GM18907 (cell line): Measurements from ENCODE around the gene GLI1.
A peak's percentile ranks its signal among the peaks of the same experiment; 100 is the strongest.
"Not testable (repeated sequence)": the region's sequence is repeated elsewhere in the genome, so short reads cannot be mapped to it uniquely, and the experiment has no call there.

ENCODE experiments used
- ATAC-seq: cut with Tn5 transposase; IDR thresholded peaks from one replicate; pipeline ENCODE4 v1.9.1; 2021; ENCODE audit warnings: mild to moderate bottlenecking, moderate library complexity; ENCODE audit not compliant: unreplicated experiment

Gene GLI1

DNA sequence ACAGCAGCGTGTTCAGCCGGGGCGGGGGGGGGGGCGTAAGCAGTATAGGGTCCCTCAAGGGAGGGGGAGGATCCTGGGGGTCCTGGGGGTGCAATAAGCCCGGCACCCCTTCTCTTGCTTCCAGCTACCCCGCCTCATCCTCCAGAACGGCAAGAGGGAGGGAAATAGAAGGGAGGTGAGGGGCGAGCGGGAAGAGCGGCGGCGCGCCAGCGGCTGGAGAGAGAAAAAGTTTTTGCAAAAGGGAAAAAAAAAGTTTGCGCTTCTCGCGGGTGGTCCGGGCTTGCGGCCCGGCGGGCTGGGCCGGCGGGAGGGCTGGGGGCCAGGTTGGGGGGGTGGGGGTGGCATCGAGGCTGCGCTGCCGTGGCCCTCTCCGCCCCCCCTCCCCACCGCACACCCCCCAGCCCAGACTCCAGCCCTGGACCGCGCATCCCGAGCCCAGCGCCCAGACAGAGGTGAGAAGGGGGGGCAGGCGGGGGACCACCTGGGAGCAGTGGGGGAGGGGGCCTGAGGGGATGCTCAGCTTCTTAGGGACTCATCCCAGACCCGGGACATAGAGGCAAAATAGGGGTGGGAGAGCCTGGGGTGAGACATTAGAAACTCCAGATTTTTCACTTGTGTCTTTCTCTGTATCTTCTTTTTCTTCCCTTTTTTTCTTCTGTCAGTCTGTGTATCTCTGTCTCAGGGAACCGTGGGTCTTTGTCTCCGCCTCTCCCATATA lies at the start of gene GLI1:
Gene GLI1 (plus strand): TSS at position 36 of the 718 bp plus-strand sequence. CDS start 3,907 bp downstream, outside the sequence.
- no peak for ATAC-seq

GRCh38 chr12:57410534-57410933 lies 49.1 kb upstream of the GLI1 start:
- no peak for ATAC-seq

DNA sequence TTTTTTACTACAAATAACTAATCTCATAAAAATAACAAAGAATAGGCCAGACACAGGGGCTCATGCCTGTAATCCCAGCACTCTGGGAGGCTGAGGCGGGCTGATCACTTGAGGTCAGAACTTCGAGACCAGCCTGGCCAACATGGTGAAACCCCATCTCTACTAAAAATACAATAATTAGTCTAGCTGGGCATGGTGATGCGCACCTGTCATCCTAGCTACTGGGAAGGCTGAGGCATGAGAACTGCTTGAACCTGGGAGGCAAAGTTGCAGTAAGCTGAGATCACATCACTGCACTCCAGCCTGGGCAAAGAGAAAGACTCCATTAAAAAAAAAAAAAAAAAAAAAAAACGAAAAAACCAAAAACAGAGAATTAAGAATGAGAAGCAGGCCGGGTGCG lies 45.4 kb upstream of the GLI1 start:
- not testable (repeated sequence) for ATAC-seq

GRCh38 chr12:57415088-57415487 lies 44.5 kb upstream of the GLI1 start:
- no peak for ATAC-seq

DNA sequence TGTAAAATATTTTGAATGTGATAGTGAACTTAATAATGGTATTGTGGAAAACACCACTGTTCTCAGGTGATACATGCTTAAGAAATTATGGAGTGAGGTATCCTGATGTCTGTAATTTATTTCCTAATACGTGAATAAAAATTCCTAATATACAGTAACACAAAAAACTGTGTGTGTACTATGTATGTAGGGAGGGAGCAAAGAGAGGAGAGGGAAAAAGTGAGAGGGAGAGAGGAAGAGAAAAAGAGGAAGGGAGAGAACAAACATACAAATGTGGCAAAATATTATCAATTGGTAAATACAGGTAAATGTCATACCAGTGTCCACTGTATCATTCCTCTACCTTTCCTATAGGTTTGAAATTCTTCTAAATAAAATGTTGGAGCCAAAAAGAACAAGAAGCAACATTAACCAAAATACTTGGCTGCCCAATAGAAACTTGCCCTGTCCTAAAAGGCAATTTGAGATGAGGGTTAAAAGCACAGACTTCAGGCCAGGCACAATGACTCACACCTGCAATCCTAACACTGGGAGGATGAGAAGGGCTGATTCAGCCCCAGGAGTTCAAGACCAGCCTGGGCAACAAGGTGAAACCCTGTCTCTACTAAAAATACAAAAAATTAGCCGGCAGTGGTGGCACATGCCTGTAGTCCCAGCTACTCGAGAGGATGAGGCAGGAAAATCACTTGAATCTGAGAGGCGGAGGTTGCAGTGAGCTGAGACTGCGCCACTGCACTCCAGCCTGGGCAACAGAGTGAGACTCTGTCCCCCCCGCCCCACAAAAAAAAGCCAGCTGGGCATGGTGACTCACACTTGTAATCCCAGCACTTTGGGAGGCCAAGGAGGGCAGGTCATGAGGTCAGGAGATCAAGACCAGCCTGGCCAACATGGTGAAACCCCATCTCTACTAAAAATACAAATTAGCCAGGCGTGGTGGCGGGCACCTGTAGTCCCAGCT lies 43.3 kb upstream of the GLI1 start:
- no peak for ATAC-seq

DNA sequence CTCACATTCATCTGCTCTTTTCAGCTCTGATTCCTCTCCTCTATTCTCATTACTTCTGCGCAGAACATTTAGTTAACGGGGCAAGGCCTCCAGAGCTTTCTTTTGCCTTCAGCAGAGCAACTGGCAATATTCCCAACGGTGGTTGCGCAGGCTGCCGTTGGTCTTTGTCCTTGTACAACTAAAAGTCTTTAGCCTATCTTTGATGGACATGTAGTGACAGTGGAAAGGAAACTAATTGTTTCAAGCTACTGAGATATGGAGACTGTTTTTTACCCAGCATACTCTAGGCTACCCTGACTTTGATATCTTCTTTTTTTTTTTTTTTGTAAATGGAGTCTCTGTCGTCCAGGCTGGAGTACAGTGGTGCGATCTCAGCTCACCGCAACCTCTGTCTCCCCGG lies 41.3 kb upstream of the GLI1 start:
- ATAC-seq, result no peak

DNA sequence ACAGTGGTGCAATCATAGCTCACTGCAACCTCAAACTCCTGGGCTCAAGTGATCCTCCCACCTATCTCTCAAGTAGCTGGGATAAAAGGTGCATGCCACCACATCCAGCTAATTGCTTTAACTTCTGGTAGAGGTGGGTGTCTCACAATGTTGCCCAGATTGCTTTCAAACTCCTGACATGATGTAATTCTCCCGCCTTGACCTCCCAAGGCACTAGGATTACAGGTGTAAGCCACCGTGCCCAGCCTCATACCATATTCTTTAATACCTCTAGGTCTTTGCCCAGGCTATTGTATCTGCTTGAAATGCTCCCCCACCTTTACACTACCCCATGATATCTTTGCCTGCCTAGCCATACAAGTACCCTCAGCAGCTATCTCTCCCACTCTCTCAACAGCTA lies 40.1 kb upstream of the GLI1 start:
- no peak for ATAC-seq

DNA sequence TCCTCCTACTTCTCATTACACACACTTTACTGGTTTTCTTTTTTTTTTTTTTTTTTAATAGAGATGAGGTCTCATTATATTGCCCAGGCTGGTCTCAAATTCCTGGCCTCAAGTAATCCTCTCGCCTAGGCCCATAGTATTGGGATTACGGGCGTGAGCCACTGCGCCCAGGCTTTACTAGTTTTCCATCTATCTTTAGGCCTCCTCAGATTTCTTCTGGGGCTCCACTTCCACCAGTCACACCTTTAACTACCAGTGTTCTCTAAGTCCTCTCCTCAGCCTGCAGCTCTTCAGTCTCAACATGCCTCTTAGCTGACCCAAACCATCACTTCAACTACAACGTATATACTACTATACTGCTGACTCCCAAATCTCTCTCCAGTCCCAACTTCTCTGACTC lies 39.1 kb upstream of the GLI1 start:
- ATAC-seq, result no peak

- ATAC-seq, result not testable (repeated sequence)
These were observed 32.6 kb upstream of the GLI1 start for GRCh38 chr12:57426948-57427347.

- no peak for ATAC-seq
These were observed 30.6 kb upstream of the GLI1 start for GRCh38 chr12:57428965-57429364.

DNA sequence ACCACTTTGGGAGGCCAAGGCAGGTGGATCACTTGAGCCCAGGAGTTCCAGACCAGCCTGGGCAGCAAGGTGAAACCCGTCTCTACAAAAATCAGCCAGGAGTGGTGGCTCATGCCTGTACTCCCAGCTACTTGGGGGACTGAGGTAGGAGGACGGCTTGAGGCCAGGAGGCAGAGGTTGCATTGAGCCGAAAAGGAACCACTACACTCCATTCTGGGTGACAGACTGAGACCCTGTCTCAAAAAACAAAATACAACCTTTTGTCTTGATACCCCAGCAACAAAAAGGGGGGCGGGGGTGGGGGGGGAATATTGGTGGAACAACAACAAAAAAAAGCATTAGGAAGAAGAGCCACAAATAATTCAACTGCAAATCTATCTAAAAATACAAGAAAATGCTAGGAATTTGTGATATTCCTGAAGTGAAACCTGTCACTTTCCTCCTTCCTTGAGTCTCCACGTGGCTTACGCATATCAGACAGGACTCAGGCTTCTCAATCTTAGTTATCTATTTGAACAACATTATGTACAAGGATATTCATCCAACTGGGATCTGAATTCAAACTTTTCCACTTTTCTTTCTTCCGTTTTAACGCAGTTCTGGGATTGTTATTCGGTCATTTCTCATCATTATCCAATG lies 30.0 kb upstream of the GLI1 start:
- no peak for ATAC-seq

DNA sequence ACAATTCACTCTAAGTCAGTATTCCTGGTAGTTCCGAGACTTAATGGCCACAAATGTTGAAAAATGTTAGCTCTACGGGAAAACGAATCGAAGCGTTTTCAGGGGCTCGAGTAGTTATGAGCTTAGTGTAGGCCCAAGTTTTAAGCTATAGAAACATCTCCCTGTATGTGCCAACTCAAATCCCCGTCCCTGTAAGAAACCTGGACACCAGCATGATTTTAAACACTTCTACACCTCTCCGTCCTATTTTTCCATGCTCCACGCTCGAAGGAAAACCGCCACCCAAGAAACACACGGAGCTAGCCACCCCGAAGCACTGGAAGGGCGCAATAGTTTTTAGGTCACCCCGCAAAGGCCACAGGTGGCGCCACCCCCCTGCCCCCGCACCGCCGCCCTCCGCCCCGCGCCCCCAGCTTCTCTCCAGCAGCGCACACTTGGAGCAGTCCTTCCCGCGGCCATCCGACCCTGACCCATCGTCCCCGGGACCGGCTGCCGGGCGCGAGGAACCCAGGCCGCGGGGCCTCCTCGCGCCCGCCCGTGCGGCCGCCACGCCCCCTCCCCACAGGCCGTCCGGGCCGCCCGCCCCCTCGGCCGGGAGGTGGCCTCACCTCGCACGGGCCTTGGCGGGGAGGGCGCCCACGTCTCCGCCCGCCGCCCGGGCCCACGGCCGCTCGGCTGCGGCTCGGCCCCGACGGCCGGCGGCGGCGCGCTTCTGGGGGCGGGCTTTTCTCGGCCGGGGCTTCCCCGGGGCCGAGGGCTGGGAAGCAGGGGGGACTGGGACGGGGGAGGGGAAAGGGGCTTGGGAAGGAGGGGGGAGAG lies 29.3 kb upstream of the GLI1 start:
- peak; percentile 45 for ATAC-seq

DNA sequence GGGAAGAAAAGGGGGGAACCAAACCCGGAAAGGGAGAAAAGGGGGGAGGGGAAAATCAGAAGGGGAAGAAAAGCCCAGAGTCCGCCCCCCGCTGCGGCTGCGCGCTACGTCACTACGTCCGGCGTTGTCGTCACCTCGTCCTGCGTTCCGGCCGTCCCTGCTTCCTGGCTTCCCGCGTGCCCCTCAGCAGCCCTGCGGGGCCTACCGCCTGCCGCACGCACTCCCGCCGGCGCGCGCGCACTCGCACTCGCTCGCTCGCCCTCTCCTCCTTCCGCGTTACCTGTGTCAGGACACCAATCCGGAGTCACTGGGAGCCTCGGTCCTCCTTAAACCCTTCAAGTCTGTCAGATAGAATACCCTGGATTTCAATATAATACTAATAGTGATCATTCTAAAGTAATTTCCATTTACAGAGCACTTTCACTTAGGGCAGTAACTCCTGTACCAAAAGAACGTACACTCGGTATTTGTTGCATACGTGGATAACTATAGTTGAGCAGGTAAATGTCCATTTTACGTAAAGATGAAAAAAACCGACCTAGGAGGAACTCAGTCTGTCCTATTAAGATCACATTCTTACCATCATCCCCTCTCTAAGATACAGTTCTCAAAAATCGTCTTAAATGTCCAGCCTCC lies 28.5 kb upstream of the GLI1 start, which contains the start of gene R3HDM2:
Gene R3HDM2 (minus strand): TSS at position 113 of the 636 bp plus-strand sequence. CDS start 120,615 bp downstream, outside the sequence.
- ATAC-seq, result peak; percentile 93

DNA sequence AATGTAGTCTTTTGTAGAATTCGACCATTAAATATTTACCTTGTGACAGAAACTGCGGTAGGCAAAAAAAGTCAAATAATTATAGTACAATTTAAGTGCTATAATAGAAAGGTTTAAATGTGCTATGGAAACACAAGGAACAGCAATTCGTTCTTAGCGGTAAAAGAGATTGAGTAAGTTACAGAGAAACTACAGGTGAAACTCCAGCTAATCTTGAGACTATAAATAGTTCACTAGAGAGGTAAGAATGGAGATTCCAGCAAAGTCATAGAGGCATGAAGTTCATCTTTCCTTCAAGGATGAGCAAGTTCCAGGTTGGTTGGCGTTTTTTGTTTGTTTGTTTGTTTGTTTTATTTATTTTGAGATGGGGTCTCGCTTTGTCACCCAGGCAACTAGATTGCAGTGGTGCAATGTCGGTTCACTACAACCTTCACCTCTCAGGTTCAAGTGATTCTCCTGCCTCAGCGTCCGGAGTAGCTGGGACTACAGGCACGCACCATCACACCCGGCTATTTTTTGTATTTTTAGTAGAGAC lies 27.9 kb upstream of the GLI1 start:
- no peak for ATAC-seq

DNA sequence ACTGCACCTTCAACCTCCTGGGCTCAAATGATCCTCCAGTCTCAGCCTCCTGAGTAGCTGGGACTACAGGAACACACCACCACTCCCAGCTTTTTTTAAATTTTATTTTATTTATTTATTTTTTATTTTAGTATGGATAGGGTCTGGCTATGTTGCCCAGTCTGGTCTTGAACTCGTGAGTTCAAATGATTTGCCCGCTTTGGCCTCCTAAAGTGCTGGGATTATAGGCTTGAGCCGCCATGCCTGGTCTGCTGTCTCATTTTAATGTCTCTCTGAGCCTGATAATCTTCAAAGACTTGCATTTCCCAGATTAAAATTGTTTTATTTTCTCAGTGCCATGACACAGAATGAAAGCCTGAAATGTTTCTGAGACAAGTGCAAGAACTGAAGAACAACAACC lies 26.2 kb upstream of the GLI1 start:
- no peak for ATAC-seq

- ATAC-seq, result no peak
These were observed 24.9 kb upstream of the GLI1 start, which contains the start of gene INHBC for GRCh38 chr12:57434517-57435223. Gene INHBC (plus strand): TSS chr12:57434784. CDS start chr12:57434887, 103 bp downstream.

- no peak for ATAC-seq
These were observed 24.3 kb upstream of the GLI1 start for GRCh38 chr12:57435293-57435692.

GRCh38 chr12:57438400-57438799 lies 21.2 kb upstream of the GLI1 start:
- ATAC-seq, result no peak

DNA sequence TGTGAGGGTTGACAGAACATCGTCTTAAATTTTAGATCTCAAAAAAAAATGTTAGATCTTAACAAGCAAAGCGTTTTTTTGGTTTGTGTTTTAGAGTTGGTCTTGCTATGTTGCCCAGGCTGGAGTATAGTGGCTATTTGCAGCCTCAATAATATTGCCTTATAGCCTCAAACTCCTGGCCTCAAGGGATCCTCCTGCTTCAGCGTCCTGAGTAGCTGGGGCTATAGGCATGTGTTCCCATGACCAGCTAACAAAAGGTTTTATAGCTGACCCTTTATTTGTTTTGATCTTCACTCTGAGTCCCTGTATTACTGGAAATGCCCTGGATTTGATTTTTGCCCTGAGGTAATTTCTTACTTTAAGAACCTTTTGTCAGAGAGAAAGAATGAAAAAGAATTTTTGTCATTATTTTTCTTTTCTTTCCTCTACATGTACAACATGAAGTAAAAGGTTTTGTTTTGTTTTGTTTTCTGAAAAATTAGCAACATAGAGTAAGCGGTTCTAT lies 19.8 kb upstream of the GLI1 start:
- no peak for ATAC-seq
